Loucy (cell line): ENCODE data around the gene GSX2.

Experiments used
- H2AFZ ChIP-seq: fragments of 200-600 bp; sonication (generic); 2 replicates; pipeline ENCODE4 v1.6.0; 2016; ENCODE audit warnings: antibody characterized with exemption, mild to moderate bottlenecking, low read length, moderate library complexity
- H3F3A ChIP-seq: fragments of 200-600 bp; 2 replicates; pipeline ENCODE4 v1.6.0; 2016; ENCODE audit warnings: antibody characterized with exemption, low read depth, mild to moderate bottlenecking
- H3K27me3 ChIP-seq: fragments of 200-600 bp; sonication (generic); 2 replicates; pipeline ENCODE4 v1.6.1; 2014; ENCODE audit warnings: low read length, mild to moderate bottlenecking; ENCODE audit not compliant: insufficient read depth, poor library complexity, severe bottlenecking
- H3K36me3 ChIP-seq: fragments of 200-600 bp; sonication (generic); 2 replicates; pipeline ENCODE4 v1.6.1; 2016; ENCODE audit warnings: low read length; ENCODE audit not compliant: insufficient read depth
- H3K4me1 ChIP-seq: fragments of 200-600 bp; sonication (generic); 2 replicates; pipeline ENCODE4 v1.5.1; 2014; ENCODE audit warnings: low read length, mild to moderate bottlenecking; ENCODE audit not compliant: insufficient read depth, poor library complexity, severe bottlenecking
- H3K4me2 ChIP-seq: fragments of 200-600 bp; sonication (generic); 2 replicates; pipeline ENCODE4 v1.6.0; 2014; ENCODE audit warnings: antibody characterized with exemption, low read length, low read depth, mild to moderate bottlenecking; ENCODE audit not compliant: poor library complexity, severe bottlenecking
- H3K4me3 ChIP-seq: fragments of 200-600 bp; sonication (generic); 2 replicates; pipeline ENCODE4 v1.5.1; 2014; ENCODE audit warnings: low read length, mild to moderate bottlenecking, mixed read lengths; ENCODE audit not compliant: poor library complexity, severe bottlenecking
- H3K79me2 ChIP-seq: fragments of 200-600 bp; sonication (generic); 2 replicates; pipeline ENCODE4 v1.6.1; 2014; ENCODE audit warnings: low read length; ENCODE audit not compliant: insufficient read depth
- H3K9ac ChIP-seq: fragments of 200-600 bp; sonication (generic); 2 replicates; pipeline ENCODE4 v1.6.0; 2014; ENCODE audit warnings: mild to moderate bottlenecking, low read depth, low read length, moderate library complexity; ENCODE audit not compliant: poor library complexity, severe bottlenecking
- H3K9me2 ChIP-seq: fragments of 200-600 bp; sonication (generic); replicated peaks from 2 replicates; pipeline ENCODE4 v1.6.1; 2016; ENCODE audit warnings: low read depth, low read length, mixed read lengths
- H3K9me3 ChIP-seq: fragments of 200-600 bp; sonication (generic); 2 replicates; pipeline ENCODE4 v1.6.1; 2014; ENCODE audit warnings: mild to moderate bottlenecking, antibody characterized with exemption, low read length, low read depth; ENCODE audit not compliant: insufficient read depth
- H4K20me1 ChIP-seq: fragments of 200-600 bp; sonication (generic); 2 replicates; pipeline ENCODE4 v1.6.0; 2014; ENCODE audit warnings: antibody characterized with exemption, low read length, mild to moderate bottlenecking; ENCODE audit not compliant: insufficient read depth, poor library complexity, severe bottlenecking
- CTCF ChIP-seq: fragments of 200-600 bp; sonication (generic); conservative IDR thresholded peaks from 2 replicates; pipeline ENCODE4 v1.5.1; 2014; ENCODE audit warnings: mild to moderate bottlenecking, antibody characterized with exemption, low read length
- EZH2phosphoT487 ChIP-seq: fragments of 200-600 bp; IDR thresholded peaks from 2 replicates; pipeline ENCODE4 v1.6.1; 2018; ENCODE audit warnings: antibody characterized with exemption, mild to moderate bottlenecking, moderate library complexity, borderline replicate concordance

Gene GSX2

GRCh38 chr4:54055494-54055893 is 44.5 kb upstream of the GSX2 start:
- peak overlapping the region; percentile 86 for H3K4me2 ChIP-seq
- H2AFZ ChIP-seq: no peak overlapping the region

GRCh38 chr4:54056360-54056759 is 43.6 kb upstream of the GSX2 start:
- no peaks in the 10 kb centered on the region for H3K9me3 ChIP-seq
- H3K36me3 ChIP-seq: no peaks in the 10 kb centered on the region
- H3K4me2 ChIP-seq: peak overlapping the region; percentile 86
- no peaks in the 10 kb centered on the region for H3K27me3 ChIP-seq
- H3F3A ChIP-seq: no peaks in the 10 kb centered on the region
- peak overlapping the region; percentile 7 for H3K9ac ChIP-seq
- H3K9me2 ChIP-seq: no peaks in the 10 kb centered on the region
- no peak overlapping the region for H2AFZ ChIP-seq
- TF ChIP-seq CTCF: no peak
- TF ChIP-seq EZH2phosphoT487: no peak
- peaks cover 99% of the 10 kb centered on the region for H3K79me2 ChIP-seq
- H3K4me1 ChIP-seq: peaks cover 54% of the 10 kb centered on the region
- H4K20me1 ChIP-seq: peaks cover 83% of the 10 kb centered on the region
- H3K4me3 ChIP-seq: peak overlapping the region; percentile 96

More at GRCh38 chr4:54055494-54055893, 44.5 kb upstream of the GSX2 start:
- Histone ChIP-seq H3K27me3 (no peaks in the 10 kb centered on the region), H3K79me2 (peaks cover 99% of the 10 kb centered on the region), H3K9me3 (no peaks in the 10 kb centered on the region), H4K20me1 (peaks cover 79% of the 10 kb centered on the region), H3K9me2 (no peaks in the 10 kb centered on the region), H3K4me3 (no peak overlapping the region), H3F3A (no peaks in the 10 kb centered on the region), H3K4me1 (peaks cover 46% of the 10 kb centered on the region), H3K9ac (no peak overlapping the region), H3K36me3 (no peaks in the 10 kb centered on the region)
- no peak for TF ChIP-seq CTCF
- no peak for TF ChIP-seq EZH2phosphoT487

GRCh38 chr4:54058171-54058570 is 41.8 kb upstream of the GSX2 start:
- H4K20me1 ChIP-seq: peaks cover 85% of the 10 kb centered on the region
- peak overlapping the region; percentile 96 for H3K4me3 ChIP-seq
- H3K9me2 ChIP-seq: no peaks in the 10 kb centered on the region
- peaks cover 99% of the 10 kb centered on the region for H3K79me2 ChIP-seq
- H2AFZ ChIP-seq: no peak overlapping the region
- H3F3A ChIP-seq: no peaks in the 10 kb centered on the region
- no peaks in the 10 kb centered on the region for H3K36me3 ChIP-seq
- no peak for TF ChIP-seq CTCF
- no peaks in the 10 kb centered on the region for H3K27me3 ChIP-seq
- H3K4me1 ChIP-seq: peaks cover 68% of the 10 kb centered on the region
- peak overlapping the region; percentile 30 for H3K9ac ChIP-seq
- H3K4me2 ChIP-seq: peak overlapping the region; percentile 86
- no peaks in the 10 kb centered on the region for H3K9me3 ChIP-seq
